UCSD-AML1 (cell line): ENCODE results near the gene CSRNP3.

Source experiments
- DNase-seq: peaks from one replicate; lab custom pipeline; 2025; ENCODE audit not compliant: unreplicated experiment; lab: John Stamatoyannopoulos, UW

The CSRNP3 gene

GRCh38 chr2:165536851-165537499 is 67.5 kb downstream of the CSRNP3 start:
- no peak for DNase-seq

GRCh38 chr2:165539985-165540384 is 70.5 kb downstream of the CSRNP3 start:
- DNase-seq, result no peak

GRCh38 chr2:165544897-165545296 is 75.4 kb downstream of the CSRNP3 start:
- DNase-seq, result no peak

- DNase-seq, result no peak
These were observed 78.4 kb downstream of the CSRNP3 start for GRCh38 chr2:165547900-165548299.

GRCh38 chr2:165549619-165550018 is 80.1 kb downstream of the CSRNP3 start:
- DNase-seq, result no peak

GRCh38 chr2:165558832-165559231 is 89.3 kb downstream of the CSRNP3 start:
- no peak for DNase-seq

GRCh38 chr2:165560377-165560988 is 91.0 kb downstream of the CSRNP3 start:
- DNase-seq, result no peak

- no peak for DNase-seq
These were observed 92.0 kb downstream of the CSRNP3 start for GRCh38 chr2:165561516-165561915.

GRCh38 chr2:165562233-165562632 is 92.7 kb downstream of the CSRNP3 start:
- DNase-seq, result no peak

- no peak for DNase-seq
These were observed 94.1 kb downstream of the CSRNP3 start for GRCh38 chr2:165563468-165564225.

- DNase-seq, result no peak
These were observed 96.5 kb downstream of the CSRNP3 start for GRCh38 chr2:165566008-165566407.

GRCh38 chr2:165567273-165567672 is 97.8 kb downstream of the CSRNP3 start:
- no peak for DNase-seq

- DNase-seq, result no peak
These were observed 98.9 kb downstream of the CSRNP3 start for GRCh38 chr2:165568361-165568760.

- no peak for DNase-seq
These were observed 102.0 kb downstream of the CSRNP3 start for GRCh38 chr2:165571477-165571876.

- no peak for DNase-seq
These were observed 102.7 kb downstream of the CSRNP3 start for GRCh38 chr2:165572151-165572550.

- DNase-seq, result peak; percentile 4
These were observed 104.3 kb downstream of the CSRNP3 start for GRCh38 chr2:165573534-165574461.

GRCh38 chr2:165575044-165575615 is 105.6 kb downstream of the CSRNP3 start:
- DNase-seq, result no peak

- no peak for DNase-seq
These were observed 107.1 kb downstream of the CSRNP3 start for GRCh38 chr2:165576409-165577154.

- no peak for DNase-seq
These were observed 112.9 kb downstream of the CSRNP3 start for GRCh38 chr2:165582409-165582808.

- no peak for DNase-seq
These were observed 113.5 kb downstream of the CSRNP3 start for GRCh38 chr2:165582863-165583506.
